ENCODE results near the gene RSPH1.

RSPH1 gene

GRCh38 chr21:42508371-42508770 lies 12.3 kb upstream of the RSPH1 start:
- Histone ChIP-seq H3K27ac (ENCODE audit: low read length) (no peak overlapping the region), H3K36me3 (ENCODE audit: control insufficient read depth, low read depth, low read length) (no peaks in the 10 kb centered on the region), H3K9me3 (ENCODE audit: control insufficient read depth, low read depth, low read length) (no peaks in the 10 kb centered on the region), H3K4me3 (ENCODE audit: low read length) (no peak overlapping the region), H3K4me1 (ENCODE audit: control insufficient read depth, low read depth, low read length) (peaks cover 9% of the 10 kb centered on the region), H3K27me3 (ENCODE audit: control insufficient read depth, insufficient read depth, low read length) (peaks cover 12% of the 10 kb centered on the region), H3K9ac (ENCODE audit: low read length) (no peak overlapping the region)

- peaks cover under 1% of the 10 kb centered on the region for H3K4me1 ChIP-seq (ENCODE audit: control insufficient read depth, low read depth, low read length)
- H3K27ac ChIP-seq (ENCODE audit: low read length), result no peak overlapping the region
- H3K9me3 ChIP-seq (ENCODE audit: control insufficient read depth, low read depth, low read length), result no peaks in the 10 kb centered on the region
- no peaks in the 10 kb centered on the region for H3K36me3 ChIP-seq (ENCODE audit: control insufficient read depth, low read depth, low read length)
- peaks cover 3% of the 10 kb centered on the region for H3K27me3 ChIP-seq (ENCODE audit: control insufficient read depth, insufficient read depth, low read length)
- H3K4me3 ChIP-seq (ENCODE audit: low read length), result no peak overlapping the region
- no peak overlapping the region for H3K9ac ChIP-seq (ENCODE audit: low read length)
These were observed 11.4 kb upstream of the RSPH1 start for GRCh38 chr21:42507418-42507817.

- H3K4me1 ChIP-seq (ENCODE audit: control insufficient read depth, low read depth, low read length), result no peaks in the 10 kb centered on the region
- no peaks in the 10 kb centered on the region for H3K9me3 ChIP-seq (ENCODE audit: control insufficient read depth, low read depth, low read length)
- H3K27ac ChIP-seq (ENCODE audit: low read length), result no peak overlapping the region
- no peaks in the 10 kb centered on the region for H3K27me3 ChIP-seq (ENCODE audit: control insufficient read depth, insufficient read depth, low read length)
- no peak overlapping the region for H3K9ac ChIP-seq (ENCODE audit: low read length)
- H3K4me3 ChIP-seq (ENCODE audit: low read length), result no peak overlapping the region
- H3K36me3 ChIP-seq (ENCODE audit: control insufficient read depth, low read depth, low read length), result no peaks in the 10 kb centered on the region
These were observed 9.2 kb upstream of the RSPH1 start for GRCh38 chr21:42505090-42505726.

DNA sequence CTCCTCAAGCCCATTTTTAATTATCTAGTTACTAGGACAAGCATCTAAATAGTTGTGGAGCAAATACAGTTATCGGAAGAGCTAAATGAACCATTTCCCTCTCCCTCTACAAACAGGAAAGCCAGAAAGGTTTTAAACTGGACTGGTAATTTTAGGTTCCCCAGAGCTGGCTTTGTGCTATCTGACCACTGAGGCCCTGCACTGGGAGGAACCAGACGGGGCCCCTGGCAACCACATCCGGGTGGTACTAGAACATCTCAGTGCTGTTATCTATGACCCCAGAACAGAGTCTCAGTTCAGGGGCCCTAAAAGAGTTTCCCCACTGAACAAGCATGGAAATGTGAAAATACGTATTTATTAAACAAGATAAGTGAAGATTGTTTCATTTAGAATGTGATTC lies 7.7 kb upstream of the RSPH1 start:
- no peak overlapping the region for H3K4me3 ChIP-seq (ENCODE audit: low read length)

GRCh38 chr21:42500736-42501135 lies 4.7 kb upstream of the RSPH1 start:
- H3K9me3 ChIP-seq (ENCODE audit: control insufficient read depth, low read depth, low read length), result no peaks in the 10 kb centered on the region
- H3K4me3 ChIP-seq (ENCODE audit: low read length), result no peak overlapping the region
- H3K27ac ChIP-seq (ENCODE audit: low read length), result no peak overlapping the region
- peaks cover under 1% of the 10 kb centered on the region for H3K27me3 ChIP-seq (ENCODE audit: control insufficient read depth, insufficient read depth, low read length)
- no peak overlapping the region for H3K9ac ChIP-seq (ENCODE audit: low read length)
- peaks cover 7% of the 10 kb centered on the region for H3K4me1 ChIP-seq (ENCODE audit: control insufficient read depth, low read depth, low read length)
- no peaks in the 10 kb centered on the region for H3K36me3 ChIP-seq (ENCODE audit: control insufficient read depth, low read depth, low read length)

More for the DNA sequence above, 7.7 kb upstream of the RSPH1 start:
- H3K9ac ChIP-seq (ENCODE audit: low read length), result no peak overlapping the region
- H3K27me3 ChIP-seq (ENCODE audit: control insufficient read depth, insufficient read depth, low read length), result no peaks in the 10 kb centered on the region
- H3K4me1 ChIP-seq (ENCODE audit: control insufficient read depth, low read depth, low read length), result no peaks in the 10 kb centered on the region
- no peaks in the 10 kb centered on the region for H3K36me3 ChIP-seq (ENCODE audit: control insufficient read depth, low read depth, low read length)
- no peaks in the 10 kb centered on the region for H3K9me3 ChIP-seq (ENCODE audit: control insufficient read depth, low read depth, low read length)
- no peak overlapping the region for H3K27ac ChIP-seq (ENCODE audit: low read length)

DNA sequence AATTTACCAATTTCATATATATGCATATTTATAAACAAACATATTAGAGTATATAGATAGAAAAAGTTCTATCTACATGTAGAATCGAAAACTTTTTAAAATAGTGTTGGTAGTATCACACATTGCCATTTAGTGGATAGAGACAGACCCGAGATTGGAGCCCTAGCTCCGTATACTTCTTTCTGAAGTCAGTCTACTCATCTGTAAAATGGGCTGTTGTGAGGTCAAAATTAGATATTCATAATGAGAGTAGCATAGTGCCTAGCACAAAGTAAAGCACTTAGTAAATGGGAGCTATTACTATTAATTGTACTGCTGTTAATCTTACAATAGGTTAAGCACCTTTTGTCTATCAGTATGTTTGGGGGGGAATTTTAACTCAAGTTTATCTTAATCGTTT lies 4.2 kb upstream of the RSPH1 start:
- no peaks in the 10 kb centered on the region for H3K9me3 ChIP-seq (ENCODE audit: control insufficient read depth, low read depth, low read length)

GRCh38 chr21:42499444-42500112 lies 3.6 kb upstream of the RSPH1 start:
- Histone ChIP-seq H3K27me3 (ENCODE audit: control insufficient read depth, insufficient read depth, low read length) (peaks cover 10% of the 10 kb centered on the region), H3K27ac (ENCODE audit: low read length) (no peak overlapping the region), H3K4me1 (ENCODE audit: control insufficient read depth, low read depth, low read length) (peaks cover 11% of the 10 kb centered on the region), H3K36me3 (ENCODE audit: control insufficient read depth, low read depth, low read length) (no peaks in the 10 kb centered on the region), H3K4me3 (ENCODE audit: low read length) (no peak overlapping the region), H3K9ac (ENCODE audit: low read length) (no peak overlapping the region), H3K9me3 (ENCODE audit: control insufficient read depth, low read depth, low read length) (no peaks in the 10 kb centered on the region)

More for the DNA sequence above, 4.2 kb upstream of the RSPH1 start:
- no peak overlapping the region for H3K27ac ChIP-seq (ENCODE audit: low read length)
- no peak overlapping the region for H3K4me3 ChIP-seq (ENCODE audit: low read length)
- peaks cover 11% of the 10 kb centered on the region for H3K4me1 ChIP-seq (ENCODE audit: control insufficient read depth, low read depth, low read length)
- peaks cover 6% of the 10 kb centered on the region for H3K27me3 ChIP-seq (ENCODE audit: control insufficient read depth, insufficient read depth, low read length)
- H3K36me3 ChIP-seq (ENCODE audit: control insufficient read depth, low read depth, low read length), result no peaks in the 10 kb centered on the region
- no peak overlapping the region for H3K9ac ChIP-seq (ENCODE audit: low read length)

DNA sequence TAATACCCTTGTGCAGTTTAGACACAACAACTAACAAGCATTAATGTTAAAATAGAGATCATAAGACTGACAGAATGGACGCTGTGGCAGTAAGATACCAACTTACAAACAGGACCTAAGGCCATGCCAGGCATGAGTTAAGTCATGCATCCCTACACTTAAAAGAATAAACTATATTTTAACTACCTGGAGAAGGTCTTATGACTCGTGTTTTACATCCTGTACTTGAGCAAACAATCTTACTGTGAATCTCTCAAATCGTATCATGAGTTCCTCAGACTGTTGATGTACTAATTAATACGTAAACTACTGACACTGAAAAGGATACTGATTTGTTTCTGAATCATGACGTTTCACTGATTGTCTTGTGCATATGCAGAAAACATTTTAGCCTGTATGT lies 2.0 kb upstream of the RSPH1 start:
- Histone ChIP-seq H3K27ac (ENCODE audit: low read length) (no peak overlapping the region), H3K9ac (ENCODE audit: low read length) (no peak overlapping the region), H3K27me3 (ENCODE audit: control insufficient read depth, insufficient read depth, low read length) (peaks cover 10% of the 10 kb centered on the region), H3K4me1 (ENCODE audit: control insufficient read depth, low read depth, low read length) (peaks cover 11% of the 10 kb centered on the region), H3K9me3 (ENCODE audit: control insufficient read depth, low read depth, low read length) (no peaks in the 10 kb centered on the region), H3K36me3 (ENCODE audit: control insufficient read depth, low read depth, low read length) (no peaks in the 10 kb centered on the region), H3K4me3 (ENCODE audit: low read length) (no peak overlapping the region)

- no peaks in the 10 kb centered on the region for H3K36me3 ChIP-seq (ENCODE audit: control insufficient read depth, low read depth, low read length)
- H3K27me3 ChIP-seq (ENCODE audit: control insufficient read depth, insufficient read depth, low read length), result peaks cover 10% of the 10 kb centered on the region
- peak overlapping the region; percentile 76 for H3K27ac ChIP-seq (ENCODE audit: low read length)
- H3K4me1 ChIP-seq (ENCODE audit: control insufficient read depth, low read depth, low read length), result peaks cover 11% of the 10 kb centered on the region
- peak overlapping the region; percentile 72 for H3K9ac ChIP-seq (ENCODE audit: low read length)
- H3K4me3 ChIP-seq (ENCODE audit: low read length), result peak overlapping the region; percentile 81
- no peaks in the 10 kb centered on the region for H3K9me3 ChIP-seq (ENCODE audit: control insufficient read depth, low read depth, low read length)
These were observed 797 bp upstream of the RSPH1 start for GRCh38 chr21:42496839-42497202.

DNA sequence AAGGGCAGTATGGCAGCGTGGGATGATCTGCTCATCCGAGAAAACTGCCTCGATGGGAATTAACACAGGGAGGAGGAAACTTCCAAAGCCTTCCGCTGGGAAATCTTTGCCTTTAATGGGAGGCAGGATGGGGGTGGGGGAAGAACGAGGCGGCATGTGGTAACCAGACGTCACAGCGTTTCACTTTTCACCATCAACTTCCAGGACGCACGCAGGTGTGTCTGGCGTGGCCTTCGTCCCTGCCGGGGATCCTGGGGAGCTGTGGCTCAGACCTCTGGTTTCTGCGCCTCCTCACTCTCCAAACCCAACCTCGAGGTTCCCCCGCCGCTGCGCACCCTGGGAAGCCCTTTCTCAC lies 282 bp downstream of the RSPH1 start:
- Histone ChIP-seq H3K4me1 (ENCODE audit: control insufficient read depth, low read depth, low read length) (peaks cover 11% of the 10 kb centered on the region), H3K9me3 (ENCODE audit: control insufficient read depth, low read depth, low read length) (no peaks in the 10 kb centered on the region), H3K27ac (ENCODE audit: low read length) (no peak overlapping the region), H3K9ac (ENCODE audit: low read length) (no peak overlapping the region), H3K36me3 (ENCODE audit: control insufficient read depth, low read depth, low read length) (no peaks in the 10 kb centered on the region), H3K4me3 (ENCODE audit: low read length) (peak overlapping the region; percentile 68), H3K27me3 (ENCODE audit: control insufficient read depth, insufficient read depth, low read length) (peaks cover 10% of the 10 kb centered on the region)

DNA sequence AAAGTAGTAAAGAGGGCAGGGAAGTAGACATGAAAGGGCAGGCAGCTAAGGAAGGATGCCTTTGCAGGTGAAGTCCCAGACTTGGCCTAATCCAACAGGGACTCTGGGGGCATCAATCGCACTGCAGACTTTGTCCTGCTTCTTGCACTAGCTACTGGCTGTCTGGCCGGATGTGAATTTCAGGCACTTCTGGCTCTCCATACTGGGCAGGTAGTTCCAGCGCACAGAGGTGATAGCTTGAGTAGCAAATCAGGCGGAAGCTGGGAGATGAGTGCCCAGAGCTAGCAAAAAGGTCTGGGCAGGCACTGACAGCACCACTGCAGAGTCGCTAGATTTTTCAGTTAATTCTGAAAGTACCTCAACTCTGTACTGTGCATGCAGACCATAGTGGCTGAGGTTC lies 997 bp downstream of the RSPH1 start:
- Histone ChIP-seq H3K9me3 (ENCODE audit: control insufficient read depth, low read depth, low read length) (no peaks in the 10 kb centered on the region), H3K36me3 (ENCODE audit: control insufficient read depth, low read depth, low read length) (no peaks in the 10 kb centered on the region), H3K4me1 (ENCODE audit: control insufficient read depth, low read depth, low read length) (peaks cover 11% of the 10 kb centered on the region), H3K4me3 (ENCODE audit: low read length) (no peak overlapping the region), H3K27ac (ENCODE audit: low read length) (no peak overlapping the region), H3K27me3 (ENCODE audit: control insufficient read depth, insufficient read depth, low read length) (peaks cover 10% of the 10 kb centered on the region), H3K9ac (ENCODE audit: low read length) (no peak overlapping the region)

Data from iPS-18a (cell line).